GM18519 (cell line): ENCODE data around the gene UPF1.

Experiments
- ATAC-seq: cut with Tn5 transposase; IDR thresholded peaks from one replicate; pipeline ENCODE4 v1.9.1; 2021; ENCODE audit warnings: mild to moderate bottlenecking, moderate library complexity; ENCODE audit not compliant: unreplicated experiment, low FRiP score

UPF1 gene

GRCh38 chr19:18833849-18834643, 2.3 kb downstream of the UPF1 start:
- no peak for ATAC-seq

DNA sequence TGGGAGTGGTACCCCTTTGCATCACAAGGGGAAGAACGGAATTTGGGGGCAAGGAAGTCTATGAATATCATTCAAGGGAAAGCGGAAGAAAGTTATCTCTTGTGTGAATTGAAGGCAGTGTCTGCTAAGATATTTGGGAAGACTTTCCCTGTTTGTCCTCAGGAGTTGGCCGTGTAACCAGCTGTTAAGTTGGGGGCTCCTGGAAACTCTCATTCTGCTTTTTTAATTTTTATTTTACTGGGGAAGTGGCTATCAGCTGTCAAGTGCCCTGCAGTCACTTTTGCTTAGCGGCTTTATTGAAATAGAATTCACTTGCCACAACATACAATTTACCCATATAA, 2.9 kb downstream of the UPF1 start:
- no peak for ATAC-seq

DNA sequence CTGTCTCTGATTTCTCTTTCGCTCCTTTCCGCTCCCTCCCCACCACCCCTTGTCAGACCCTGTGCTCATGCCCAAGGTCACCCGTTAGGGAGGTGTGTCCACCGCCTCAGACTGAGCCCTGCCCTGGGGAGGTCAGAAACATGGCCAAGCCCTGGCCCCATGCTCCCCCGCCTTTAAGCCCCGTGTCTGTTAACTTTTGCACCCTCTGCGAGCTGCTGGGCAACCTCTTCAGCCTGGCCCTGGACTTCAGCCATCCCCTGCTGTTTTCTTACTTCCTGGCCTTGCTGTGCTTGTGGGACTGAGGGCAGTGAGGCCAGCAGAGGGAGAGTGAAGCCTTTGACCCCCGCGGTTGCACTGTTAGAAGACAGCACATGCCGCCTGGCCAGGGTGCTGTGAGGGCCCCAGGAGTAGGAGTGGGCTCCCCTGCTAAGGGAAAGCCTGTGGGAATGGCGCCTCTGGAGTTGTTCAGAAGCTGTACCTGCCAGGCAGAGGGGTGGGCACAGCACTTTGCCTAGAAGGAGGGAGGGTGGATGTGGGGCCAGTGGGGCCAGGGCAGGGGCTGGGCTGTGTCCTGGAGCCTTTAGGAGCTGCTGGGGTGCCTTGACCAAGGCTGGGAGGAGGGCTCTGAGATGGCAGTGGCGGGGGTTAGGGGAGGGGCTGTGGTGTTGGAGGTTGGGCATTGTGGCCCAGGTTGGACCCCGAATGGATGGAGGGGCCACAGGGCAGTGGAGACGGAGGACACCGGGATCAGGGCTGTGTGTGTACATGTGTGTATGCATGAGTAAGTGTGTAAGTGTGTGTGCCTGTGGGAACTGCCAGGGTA, 7.9 kb downstream of the UPF1 start:
- ATAC-seq, result no peak

DNA sequence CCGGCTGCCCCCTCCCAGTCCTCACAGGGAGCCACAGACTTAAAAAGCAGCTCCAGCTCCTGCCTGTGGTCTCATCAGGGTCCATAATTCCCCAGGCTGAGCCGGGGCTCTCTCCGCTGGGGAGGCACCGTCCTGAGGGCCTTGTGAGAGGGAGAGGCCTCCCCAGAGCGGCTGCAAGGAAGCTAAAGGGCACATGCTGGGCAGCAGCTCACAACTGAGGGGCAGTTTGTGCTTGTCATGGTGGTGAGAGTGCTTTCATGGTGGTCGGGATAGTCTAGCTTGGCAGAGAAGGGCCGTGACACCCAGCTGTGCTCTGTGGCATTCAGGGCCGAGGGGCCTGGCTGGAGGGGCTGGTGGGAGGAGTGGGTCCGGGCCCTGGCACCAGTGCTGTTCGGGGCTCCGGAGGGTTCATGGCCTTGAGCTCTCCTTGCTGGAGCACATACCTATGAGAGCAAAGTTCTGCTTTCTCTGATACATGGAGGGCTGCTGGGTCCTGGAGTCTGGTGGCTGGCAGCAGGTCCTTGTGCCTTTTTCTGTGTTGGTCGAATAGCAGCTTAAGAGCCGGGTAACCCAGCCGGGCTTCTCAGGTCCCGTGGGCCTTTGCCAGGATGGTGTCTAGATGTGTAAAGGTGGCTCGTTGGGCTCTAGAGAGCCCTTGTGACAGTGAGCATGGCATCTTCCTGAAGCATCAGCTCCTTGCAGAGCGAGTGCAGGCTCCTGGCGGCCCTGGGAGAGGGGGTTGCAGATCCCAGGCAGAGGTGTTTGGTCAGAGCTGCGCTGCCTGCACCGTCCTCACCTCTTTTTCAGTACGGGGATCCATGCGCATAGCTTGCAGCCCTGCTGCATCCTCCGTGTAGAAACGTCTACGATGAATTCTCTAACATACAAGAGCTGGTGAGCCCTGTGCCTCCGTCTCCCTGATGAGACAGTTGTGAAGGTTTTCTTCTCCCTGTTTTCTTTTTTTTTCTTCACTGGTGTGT, 8.8 kb downstream of the UPF1 start:
- ATAC-seq, result no peak

- ATAC-seq, result no peak
Measured at GRCh38 chr19:18841400-18841799, 9.6 kb downstream of the UPF1 start.

DNA sequence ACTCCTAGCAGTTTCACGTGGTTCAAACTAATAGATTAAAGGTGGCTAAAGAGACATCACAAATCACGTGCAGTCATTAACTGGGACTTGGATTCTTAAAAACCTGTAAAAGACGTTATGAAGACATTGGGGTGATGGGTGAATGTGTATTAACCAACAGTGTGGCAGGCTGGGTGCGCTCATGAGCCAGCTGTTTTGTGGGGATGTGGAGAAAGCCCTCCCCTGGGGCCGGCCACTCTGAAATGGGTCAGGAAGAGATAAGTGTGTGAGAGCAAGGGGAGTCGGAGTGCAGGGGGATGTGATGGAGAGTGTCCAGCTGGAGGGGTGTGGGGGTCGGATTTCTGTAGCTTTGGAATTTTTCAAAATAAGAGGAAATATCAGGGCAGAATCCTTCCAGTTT, 10.4 kb downstream of the UPF1 start:
- ATAC-seq, result no peak

- no peak for ATAC-seq
Measured at GRCh38 chr19:18843960-18844359, 12.2 kb downstream of the UPF1 start.

- no peak for ATAC-seq
Measured at GRCh38 chr19:18844806-18845329, 13.1 kb downstream of the UPF1 start.

DNA sequence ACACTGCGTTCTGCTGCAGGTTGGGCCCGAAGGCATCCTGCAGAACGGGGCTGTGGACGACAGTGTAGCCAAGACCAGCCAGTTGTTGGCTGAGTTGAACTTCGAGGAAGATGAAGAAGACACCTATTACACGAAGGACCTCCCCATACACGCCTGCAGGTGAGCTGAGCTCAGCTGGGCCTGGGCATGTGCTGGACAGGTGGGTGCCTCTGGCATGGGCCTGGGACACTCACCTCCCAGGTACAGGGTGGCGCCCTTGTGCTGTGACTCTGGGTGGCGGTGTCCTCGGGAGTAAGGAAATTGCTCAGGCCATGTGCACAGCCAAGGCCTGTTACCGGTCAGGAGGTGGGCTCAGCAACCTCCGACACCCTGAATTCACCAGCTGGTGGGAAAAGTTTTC, 14.2 kb downstream of the UPF1 start:
- no peak for ATAC-seq

GRCh38 chr19:18846862-18847548, 15.2 kb downstream of the UPF1 start:
- no peak for ATAC-seq

DNA sequence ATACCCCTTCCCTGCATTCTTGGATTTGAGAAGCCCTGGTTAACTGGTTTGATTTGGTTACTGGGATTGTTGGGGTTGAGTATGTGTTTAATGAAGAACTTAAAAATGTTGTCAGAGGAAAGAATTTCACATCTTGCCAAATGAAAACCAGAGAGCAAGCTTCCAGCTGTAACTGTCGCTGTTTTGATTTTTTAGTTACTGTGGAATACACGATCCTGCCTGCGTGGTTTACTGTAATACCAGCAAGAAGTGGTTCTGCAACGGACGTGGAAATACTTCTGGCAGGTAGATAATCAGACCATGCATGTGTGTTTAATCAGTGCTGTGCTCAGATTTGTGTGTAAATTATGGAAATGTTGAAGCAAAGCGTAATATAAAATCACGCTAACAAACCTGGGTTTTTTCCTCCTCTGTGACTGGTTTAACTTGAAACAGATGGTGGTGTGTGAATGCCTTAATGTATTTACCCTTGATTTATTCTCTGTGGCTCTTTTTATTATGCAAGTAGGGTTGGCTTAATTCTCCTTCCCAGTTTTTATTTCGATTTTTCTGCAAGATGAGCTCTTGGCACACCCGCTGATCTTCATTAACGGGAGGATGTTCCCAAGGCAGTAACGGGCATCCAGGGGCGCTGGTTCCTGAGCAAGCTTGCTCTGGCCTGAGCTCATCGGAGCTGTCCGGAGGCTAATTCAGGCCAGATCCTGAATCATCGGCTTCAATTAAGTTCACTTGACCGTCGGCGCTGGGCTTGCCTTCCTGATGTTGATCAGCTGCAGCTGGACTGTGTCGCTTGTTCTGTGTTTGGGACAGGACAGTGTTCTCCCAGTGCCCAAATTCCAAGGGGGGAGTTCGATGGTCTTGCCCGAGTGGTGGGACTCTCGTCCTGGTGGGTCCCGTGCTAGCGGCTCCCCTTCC, 16.0 kb downstream of the UPF1 start:
- ATAC-seq, result no peak

DNA sequence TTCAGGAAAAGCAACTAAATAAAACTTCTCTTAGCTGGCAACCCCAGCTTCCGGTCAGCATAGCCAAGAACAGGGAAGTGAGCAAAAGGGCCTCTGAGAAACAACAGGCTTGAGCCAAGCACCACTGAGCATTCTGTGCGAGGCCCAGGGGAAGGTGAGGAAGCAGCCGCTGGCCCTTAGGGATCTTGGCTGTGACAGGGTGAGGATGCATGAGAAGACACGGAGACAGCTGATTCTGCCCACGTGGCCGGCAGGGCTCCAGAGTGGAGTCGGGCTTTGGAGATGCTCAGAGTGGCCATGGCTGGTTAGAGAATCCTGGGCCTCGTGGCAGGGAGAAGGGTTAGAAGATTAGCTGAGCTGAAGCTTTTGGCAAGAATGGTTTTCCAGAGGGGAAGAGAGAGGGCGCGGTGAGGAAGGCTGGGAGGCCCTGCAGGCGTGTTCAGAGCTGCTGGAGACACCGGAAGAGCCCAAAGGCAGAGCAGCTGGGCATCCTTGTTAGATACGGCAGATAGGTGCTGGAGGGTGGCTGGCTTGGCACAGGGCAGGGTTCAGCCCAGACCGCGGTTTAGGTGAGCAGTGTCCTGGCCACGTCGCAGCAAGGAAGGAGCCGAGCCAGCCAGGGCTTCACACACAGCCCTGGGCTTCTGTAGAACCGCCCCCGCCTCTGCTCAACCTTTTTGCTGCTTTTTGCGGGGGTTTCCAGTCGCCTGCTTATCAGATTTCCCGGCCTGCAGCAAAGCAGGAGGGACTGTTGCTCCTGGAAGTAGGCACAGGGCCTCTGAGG, 17.3 kb downstream of the UPF1 start:
- no peak for ATAC-seq

DNA sequence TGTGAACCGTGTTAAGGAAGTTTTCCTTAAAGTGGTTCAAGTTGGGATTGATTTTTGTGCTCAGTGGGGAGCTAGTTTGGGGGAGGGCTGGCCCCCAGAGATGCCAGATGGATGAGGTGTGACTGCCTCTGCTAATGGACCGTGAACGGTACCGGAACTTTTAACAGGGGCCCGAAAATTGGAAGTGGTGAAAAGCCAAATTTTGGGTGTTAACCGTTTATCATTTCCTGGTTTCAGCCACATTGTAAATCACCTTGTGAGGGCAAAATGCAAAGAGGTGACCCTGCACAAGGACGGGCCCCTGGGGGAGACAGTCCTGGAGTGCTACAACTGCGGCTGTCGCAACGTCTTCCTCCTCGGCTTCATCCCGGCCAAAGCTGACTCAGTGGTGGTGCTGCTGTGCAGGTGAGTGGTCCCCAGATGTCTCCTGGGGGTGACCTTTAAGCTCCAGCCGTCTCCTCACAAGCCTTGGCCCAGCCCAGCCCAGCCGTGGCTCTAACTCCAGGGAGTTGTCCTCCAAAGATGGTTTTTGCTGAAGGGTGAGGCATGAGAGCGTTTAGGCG, 18.2 kb downstream of the UPF1 start:
- ATAC-seq, result no peak

- ATAC-seq, result no peak
Measured at GRCh38 chr19:18850471-18851375, 19.0 kb downstream of the UPF1 start.

DNA sequence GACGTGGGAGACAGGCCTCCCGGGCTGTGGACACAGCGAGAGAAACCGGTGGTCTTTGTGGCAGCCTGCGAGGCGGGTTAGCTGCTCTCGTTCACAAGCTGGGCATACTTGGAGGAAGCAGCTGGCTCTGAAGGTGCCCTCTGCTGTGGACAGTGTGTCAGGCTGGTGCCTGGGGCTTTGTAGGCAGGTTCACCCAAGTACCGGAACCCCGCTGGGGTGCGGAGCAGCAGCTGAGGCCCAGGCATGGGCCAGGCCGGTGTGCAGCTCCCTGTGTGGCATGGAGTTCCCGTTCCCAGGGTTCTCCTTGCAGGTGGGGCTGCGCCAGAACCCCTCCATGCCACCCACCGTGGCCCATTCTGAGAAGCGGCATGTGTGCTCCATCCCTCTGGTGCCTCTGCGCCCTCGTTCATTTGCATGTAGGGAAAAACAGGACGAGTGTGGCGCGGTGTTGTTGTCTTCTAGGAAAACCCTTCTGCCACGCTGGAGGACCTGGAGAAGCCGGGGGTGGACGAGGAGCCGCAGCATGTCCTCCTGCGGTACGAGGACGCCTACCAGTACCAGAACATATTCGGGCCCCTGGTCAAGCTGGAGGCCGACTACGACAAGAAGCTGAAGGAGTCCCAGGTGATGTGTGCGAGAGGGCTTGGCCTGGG, 20.0 kb downstream of the UPF1 start:
- ATAC-seq, result no peak

GRCh38 chr19:18852648-18853047, 20.9 kb downstream of the UPF1 start:
- ATAC-seq, result no peak
